Uterus (tissue), 4 donors: Measurements from ENCODE around the gene CBR4. TPM values are rescaled to one million over a fixed set of nuclear protein-coding genes. Genes with fewer than 3 reads are reported as not detected.

Source experiments
- DNase-seq, 2 donors: peaks; one replicate each; pipeline ENCODE4 v3.0.0-alpha.2; 2019 to 2020
- H3K27ac ChIP-seq, 2 donors: fragments of 200-600 bp; sonication (generic); 1 replicate in 1 of 2; 2 replicates in 1 of 2; pipeline ENCODE4 v1.5.1; 2016 to 2018
- H3K27me3 ChIP-seq, 2 donors: fragments of 200-600 bp; sonication (generic); one replicate each; pipeline ENCODE4 v1.5.1; 2018 to 2019; ENCODE audit warnings: control low read depth in 1 of 2
- H3K36me3 ChIP-seq, 2 donors: fragments of 200-600 bp; sonication (generic); one replicate each; pipeline ENCODE4 v1.5.1; 2019; ENCODE audit warnings: control low read depth in 1 of 2
- H3K4me1 ChIP-seq, 2 donors: fragments of 200-600 bp; sonication (generic); one replicate each; pipeline ENCODE4 v1.5.1; 2018 to 2019; ENCODE audit warnings: control low read depth in 1 of 2
- H3K4me3 ChIP-seq, 2 donors: fragments of 200-600 bp; sonication (generic); 1 replicate in 1 of 2; 2 replicates in 1 of 2; pipeline ENCODE4 v1.5.1; 2018 to 2019; ENCODE audit warnings: mild to moderate bottlenecking in 1 of 2
- H3K9me3 ChIP-seq, 2 donors: fragments of 200-600 bp; sonication (generic); one replicate each; pipeline ENCODE4 v1.5.1; 2019; ENCODE audit warnings: control low read depth in 1 of 2
- CTCF ChIP-seq, 4 experiments: fragments of 200-600 bp in 2 of 4; fragments of 450-650 bp in 2 of 4; sonication (generic) in 2 of 4; IDR thresholded peaks; one replicate each; pipeline ENCODE4 v1.5.1; 2016 to 2019; ENCODE audit warnings: antibody characterized with exemption in 4 of 4, mild to moderate bottlenecking in 2 of 4, moderate library complexity in 1 of 4
- POLR2A ChIP-seq, 2 donors: fragments of 450-650 bp; IDR thresholded peaks; one replicate each; pipeline ENCODE4 v1.6.1; 2016; ENCODE audit warnings: antibody characterized with exemption in 2 of 2, mild to moderate bottlenecking in 1 of 2, moderate library complexity in 1 of 2
- intact Hi-C: fragments of 100-400 bp; cut with DNase I; formaldehyde crosslinking; loops from one replicate; pipeline ENCODE4 v1.15.1; 2023; ENCODE audit warnings: low total_unique reads
- total RNA-seq, 4 donors: library from RNA; depleted of rRNA in 3 of 4; stranded (reverse); fragments of >200 nt in 3 of 4; gene quantifications; one replicate each; pipeline versions ENCODE4 v1.1.0 to v1.2.4, GENCODE V29; 2014 to 2023
- donor health status: DM: yes; HTN: yes; CAD: no.

The CBR4 gene
- total RNA-seq, 4 donors from 2014 or later, result 9.0 to 40.8 (median 21.6) TPM

- Histone ChIP-seq H3K4me1 (no peaks in the 10 kb centered on the region), H3K27ac (no peak overlapping the region), H3K9me3 (no peaks in the 10 kb centered on the region), H3K36me3 (no peaks in the 10 kb centered on the region), H3K27me3 (no peaks in the 10 kb centered on the region), H3K4me3 (no peak overlapping the region)
- no peak for DNase-seq
- TF ChIP-seq POLR2A (IDR thresholded peaks at IDR 0.05), result no peak
- TF ChIP-seq CTCF (IDR thresholded peaks at IDR 0.05), result no peak
- intact Hi-C loops, result no loop called here
These were observed 23.0 kb upstream of the CBR4 start for GRCh38 chr4:169032883-169033645.

GRCh38 chr4:169032194-169032593 lies 22.1 kb upstream of the CBR4 start:
- H3K27ac ChIP-seq, result no peak overlapping the region
- DNase-seq, result no peak
- intact Hi-C loops, result no loop called here
- H3K4me3 ChIP-seq, result no peak overlapping the region
- no peaks in the 10 kb centered on the region for H3K36me3 ChIP-seq
- TF ChIP-seq POLR2A (IDR thresholded peaks at IDR 0.05) (no peak), CTCF (IDR thresholded peaks at IDR 0.05) (no peak)
- H3K27me3 ChIP-seq, result no peaks in the 10 kb centered on the region
- H3K9me3 ChIP-seq, result no peaks in the 10 kb centered on the region
- H3K4me1 ChIP-seq, result no peaks in the 10 kb centered on the region

- no peak for TF ChIP-seq POLR2A (IDR thresholded peaks at IDR 0.05)
- TF ChIP-seq CTCF (IDR thresholded peaks at IDR 0.05), result no peak
- intact Hi-C loops, result no loop called here
- H3K9me3 ChIP-seq, result no peaks in the 10 kb centered on the region
- no peaks in the 10 kb centered on the region for H3K4me1 ChIP-seq
- H3K4me3 ChIP-seq, result no peak overlapping the region
- no peak overlapping the region for H3K27ac ChIP-seq
- no peaks in the 10 kb centered on the region for H3K27me3 ChIP-seq
- no peaks in the 10 kb centered on the region for H3K36me3 ChIP-seq
- no peak for DNase-seq
These were observed 21.3 kb upstream of the CBR4 start for GRCh38 chr4:169031392-169031791.

GRCh38 chr4:169030562-169030982 lies 20.5 kb upstream of the CBR4 start:
- Histone ChIP-seq H3K4me3 (no peak overlapping the region), H3K9me3 (no peaks in the 10 kb centered on the region), H3K27me3 (no peaks in the 10 kb centered on the region), H3K36me3 (no peaks in the 10 kb centered on the region), H3K4me1 (no peaks in the 10 kb centered on the region), H3K27ac (no peak overlapping the region)
- DNase-seq, result no peak
- TF ChIP-seq CTCF (IDR thresholded peaks at IDR 0.05), result no peak
- TF ChIP-seq POLR2A (IDR thresholded peaks at IDR 0.05), result no peak
- intact Hi-C loops, result no loop called here

GRCh38 chr4:169029947-169030346 lies 19.9 kb upstream of the CBR4 start:
- Histone ChIP-seq H3K4me1 (no peaks in the 10 kb centered on the region), H3K4me3 (no peak overlapping the region), H3K27me3 (no peaks in the 10 kb centered on the region), H3K36me3 (no peaks in the 10 kb centered on the region), H3K9me3 (no peaks in the 10 kb centered on the region), H3K27ac (no peak overlapping the region)
- intact Hi-C loops, result no loop called here
- TF ChIP-seq POLR2A (IDR thresholded peaks at IDR 0.05), result no peak
- DNase-seq, result no peak
